Subcutaneous adipose tissue (tissue), 4 donors: ENCODE measurements around the gene SERPINE2. TPM values are rescaled to one million over a fixed set of nuclear protein-coding genes. Genes with fewer than 3 reads are reported as not detected.

Source experiments
- total RNA-seq, 4 donors: library from RNA; depleted of rRNA; stranded (reverse); fragments of >200 nt; gene quantifications; one replicate each; pipeline ENCODE4 v1.1.0, GENCODE V29; 2016
- TF ChIP-seq, protein P1 (sequence below): fragments of 450-650 bp; IDR thresholded peaks from one replicate; pipeline ENCODE4 v1.5.1; 2016; ENCODE audit warnings: low read depth, mild to moderate bottlenecking, control low read depth, antibody characterized with exemption, moderate library complexity

The SERPINE2 gene
- total RNA-seq, 4 donors from 2014 or later, result 3.3 to 8.3 (median 4.7) TPM

DNA sequence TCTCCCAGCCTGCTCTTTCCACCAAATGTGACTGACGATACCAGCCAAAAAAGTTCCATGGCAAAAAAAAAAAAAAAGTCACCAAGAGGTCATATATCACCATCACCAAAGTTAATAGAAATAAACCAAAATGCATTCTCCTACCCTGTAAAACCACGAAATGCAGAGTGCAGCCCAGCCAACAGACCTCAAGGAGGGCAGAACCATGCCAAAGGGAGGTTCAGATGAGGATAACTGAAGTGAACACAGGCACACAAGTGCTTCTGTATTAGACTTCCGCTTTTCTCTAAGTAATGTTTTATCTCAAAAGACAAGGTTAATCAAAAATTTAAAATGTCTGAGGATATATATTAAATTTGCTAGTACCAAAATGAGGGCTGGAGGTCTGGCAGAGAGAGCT lies 5.5 kb downstream of the SERPINE2 start:
- TF ChIP-seq, protein P1, sequence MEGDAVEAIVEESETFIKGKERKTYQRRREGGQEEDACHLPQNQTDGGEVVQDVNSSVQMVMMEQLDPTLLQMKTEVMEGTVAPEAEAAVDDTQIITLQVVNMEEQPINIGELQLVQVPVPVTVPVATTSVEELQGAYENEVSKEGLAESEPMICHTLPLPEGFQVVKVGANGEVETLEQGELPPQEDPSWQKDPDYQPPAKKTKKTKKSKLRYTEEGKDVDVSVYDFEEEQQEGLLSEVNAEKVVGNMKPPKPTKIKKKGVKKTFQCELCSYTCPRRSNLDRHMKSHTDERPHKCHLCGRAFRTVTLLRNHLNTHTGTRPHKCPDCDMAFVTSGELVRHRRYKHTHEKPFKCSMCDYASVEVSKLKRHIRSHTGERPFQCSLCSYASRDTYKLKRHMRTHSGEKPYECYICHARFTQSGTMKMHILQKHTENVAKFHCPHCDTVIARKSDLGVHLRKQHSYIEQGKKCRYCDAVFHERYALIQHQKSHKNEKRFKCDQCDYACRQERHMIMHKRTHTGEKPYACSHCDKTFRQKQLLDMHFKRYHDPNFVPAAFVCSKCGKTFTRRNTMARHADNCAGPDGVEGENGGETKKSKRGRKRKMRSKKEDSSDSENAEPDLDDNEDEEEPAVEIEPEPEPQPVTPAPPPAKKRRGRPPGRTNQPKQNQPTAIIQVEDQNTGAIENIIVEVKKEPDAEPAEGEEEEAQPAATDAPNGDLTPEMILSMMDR, result no peak

DNA sequence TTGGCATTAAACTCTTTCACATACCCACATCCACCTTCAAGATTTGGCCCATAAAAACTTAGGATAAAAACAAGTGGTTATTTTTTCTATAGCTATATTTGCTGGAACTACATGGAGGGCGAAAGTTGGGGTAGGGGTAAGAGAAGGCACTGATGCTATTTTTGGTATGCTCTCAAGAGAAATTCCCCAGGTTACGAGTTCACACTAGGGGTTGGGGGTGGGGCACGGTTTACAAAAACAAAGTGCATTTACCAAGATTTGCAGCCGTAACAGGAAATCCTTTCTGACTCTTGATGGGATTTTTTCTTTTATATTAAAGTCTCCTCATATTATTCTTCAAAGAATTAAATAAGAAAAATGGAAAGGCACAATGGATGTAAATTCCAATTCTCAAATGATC lies 6.8 kb downstream of the SERPINE2 start:
- TF ChIP-seq, protein P1, result no peak

DNA sequence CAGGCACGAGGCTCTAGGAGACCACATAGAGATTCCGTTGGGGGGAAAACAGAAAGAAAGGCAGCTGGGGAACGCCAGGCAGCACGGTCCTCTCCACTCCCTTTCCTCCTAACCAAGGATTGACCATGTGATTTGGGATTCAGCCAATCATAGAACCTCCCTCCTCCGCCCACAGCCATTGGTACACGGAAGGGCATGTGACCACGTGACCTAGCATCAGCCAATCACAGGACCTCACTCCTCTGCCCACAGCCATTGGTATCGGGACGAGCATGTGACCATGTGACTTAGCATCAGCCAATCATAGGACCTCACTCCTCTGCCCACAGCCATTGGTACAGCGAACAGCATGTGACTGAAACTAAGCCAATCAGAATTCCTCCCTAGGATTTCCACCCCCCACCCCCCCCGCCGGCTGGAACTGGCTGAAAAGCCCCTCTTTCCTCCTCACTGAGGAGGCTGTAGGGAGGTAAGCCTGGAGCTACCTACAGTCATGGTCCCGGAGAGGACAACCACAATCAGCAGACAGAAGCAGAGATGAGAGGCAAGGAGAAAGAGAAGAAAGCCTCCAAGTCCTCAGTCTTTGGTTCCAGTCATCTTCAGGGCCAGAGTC lies 7.6 kb downstream of the SERPINE2 start:
- TF ChIP-seq, protein P1, result no peak

DNA sequence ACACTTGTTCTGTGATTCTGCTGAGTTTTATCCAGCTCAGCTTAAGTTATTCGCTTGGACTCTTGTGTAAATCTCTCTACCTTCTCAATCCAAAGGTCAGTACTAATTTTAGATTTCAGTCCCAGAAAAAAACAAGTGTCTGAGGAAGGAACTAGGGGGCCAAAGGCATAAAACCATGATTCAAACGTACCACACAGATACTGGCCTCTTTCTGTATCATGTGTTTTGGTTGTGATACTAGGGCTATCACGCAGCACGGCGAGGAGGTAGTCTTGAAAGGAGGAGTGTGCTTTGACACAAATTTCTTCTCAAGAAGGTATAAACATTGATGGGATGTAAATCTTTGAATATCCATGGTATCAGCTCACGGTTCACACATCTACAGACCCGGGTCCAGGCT lies 8.3 kb downstream of the SERPINE2 start:
- TF ChIP-seq, protein P1, result no peak

DNA sequence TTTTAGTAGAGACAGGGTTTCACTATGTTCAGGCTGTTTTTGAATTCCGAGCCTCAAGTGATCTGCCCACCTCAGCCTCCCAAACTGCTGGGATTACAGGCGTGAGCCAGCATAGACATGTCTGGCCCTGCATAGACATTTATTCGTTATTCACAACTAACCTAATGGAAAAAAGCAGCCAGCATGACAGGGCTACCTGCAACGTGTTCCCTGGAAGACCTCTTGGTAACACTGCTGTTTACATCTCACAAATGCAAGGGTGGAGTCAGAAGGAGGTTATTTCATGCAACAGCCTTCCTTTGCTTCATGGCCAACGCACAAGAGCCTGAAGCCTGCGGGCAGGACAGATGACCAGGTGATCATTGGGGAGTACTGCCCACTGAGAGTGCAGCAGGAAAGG lies 9.2 kb downstream of the SERPINE2 start:
- TF ChIP-seq, protein P1, result no peak

DNA sequence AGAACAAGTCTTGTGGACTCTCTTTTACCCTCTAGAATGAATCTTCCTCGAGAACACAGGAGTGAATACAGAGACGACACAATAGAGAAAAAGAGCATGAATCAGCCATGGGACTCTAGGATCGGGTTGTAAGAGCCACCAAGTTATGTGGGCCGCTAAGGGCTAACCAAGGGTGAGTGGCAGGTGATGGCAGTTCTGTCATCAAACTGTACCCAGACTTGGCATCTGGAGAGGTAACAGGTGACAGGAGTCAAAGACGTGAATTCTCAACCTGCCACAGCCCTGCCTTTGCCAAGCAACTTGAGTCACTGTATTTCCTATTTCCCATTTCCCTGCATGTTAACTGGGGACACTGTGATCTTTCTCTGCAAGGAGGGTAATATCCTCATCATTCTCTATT lies 11.2 kb downstream of the SERPINE2 start:
- TF ChIP-seq, protein P1, result no peak

DNA sequence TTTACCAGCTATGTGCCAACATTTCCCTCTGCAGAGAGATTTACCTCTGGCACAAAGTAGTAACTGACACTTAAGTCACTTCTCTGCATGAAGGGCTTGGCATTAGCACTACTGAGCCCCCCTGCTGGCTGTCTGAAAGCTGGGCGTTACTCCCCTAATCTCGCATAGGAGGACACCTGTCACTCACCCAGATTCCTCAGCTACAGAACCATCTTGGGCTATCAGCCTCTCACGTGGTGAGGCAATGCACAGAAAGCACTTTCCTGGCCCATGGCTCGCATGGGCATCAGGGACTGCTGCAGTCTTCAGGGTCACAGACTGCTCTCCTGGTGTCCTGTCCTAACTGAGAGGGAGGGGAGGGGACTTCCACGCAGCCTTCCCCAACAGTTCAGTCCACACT lies 12.0 kb downstream of the SERPINE2 start:
- TF ChIP-seq, protein P1, result no peak
